NCI-H226 (cell line): Measurements from ENCODE around the gene TRAPPC12.
A peak's percentile ranks its signal among the peaks of the same experiment; 100 is the strongest.

Experiments
- DNase-seq: peaks from one replicate; pipeline ENCODE4 v3.0.0-alpha.2; 2015

TRAPPC12 gene

GRCh38 chr2:3517948-3518495, 138.5 kb downstream of the TRAPPC12 start:
- DNase-seq = no peak

DNA sequence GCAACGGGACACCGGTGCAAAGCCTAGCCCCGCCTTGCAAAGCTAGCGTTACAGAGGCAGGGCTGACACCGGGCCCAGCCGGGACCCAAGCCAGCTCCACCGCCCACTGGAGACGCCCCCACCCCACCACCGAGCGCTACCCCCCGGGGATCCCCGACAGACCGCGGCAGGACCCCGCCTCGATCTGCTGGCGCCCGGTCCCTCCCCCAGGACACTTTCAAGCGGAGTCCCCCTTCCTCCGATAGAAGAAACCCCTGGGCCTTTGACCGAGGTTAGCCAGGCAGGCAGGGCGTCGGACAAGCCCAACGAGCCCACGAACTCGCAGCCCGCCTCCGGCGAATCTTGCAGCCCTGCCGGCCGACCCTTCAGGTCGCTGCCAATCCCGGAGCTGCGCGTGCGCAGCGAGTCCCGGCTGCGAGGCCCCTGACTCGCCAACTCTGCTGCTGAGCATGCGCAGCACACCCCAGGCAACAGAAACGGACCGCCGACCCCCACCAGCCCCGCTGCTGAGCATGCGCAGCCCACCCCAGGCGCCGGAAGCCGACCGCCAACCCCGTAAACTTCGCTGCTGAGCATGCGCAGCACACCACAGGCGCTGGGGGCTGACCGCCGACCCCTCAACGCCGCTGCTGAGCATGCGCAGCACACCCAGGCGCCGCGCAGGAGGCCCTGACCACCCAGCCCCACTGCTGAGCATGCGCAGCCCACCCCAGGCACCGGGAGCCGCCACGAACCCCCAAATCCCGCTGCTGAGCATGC, 139.2 kb downstream of the TRAPPC12 start:
- DNase-seq = peak; percentile 92

GRCh38 chr2:3519255-3520205, 140.0 kb downstream of the TRAPPC12 start, which contains the start of gene ADI1:
TSS of gene ADI1 (minus strand) at chr2:3519531. CDS start at chr2:3519487, 44 bp downstream.
- peak; percentile 77 for DNase-seq

DNA sequence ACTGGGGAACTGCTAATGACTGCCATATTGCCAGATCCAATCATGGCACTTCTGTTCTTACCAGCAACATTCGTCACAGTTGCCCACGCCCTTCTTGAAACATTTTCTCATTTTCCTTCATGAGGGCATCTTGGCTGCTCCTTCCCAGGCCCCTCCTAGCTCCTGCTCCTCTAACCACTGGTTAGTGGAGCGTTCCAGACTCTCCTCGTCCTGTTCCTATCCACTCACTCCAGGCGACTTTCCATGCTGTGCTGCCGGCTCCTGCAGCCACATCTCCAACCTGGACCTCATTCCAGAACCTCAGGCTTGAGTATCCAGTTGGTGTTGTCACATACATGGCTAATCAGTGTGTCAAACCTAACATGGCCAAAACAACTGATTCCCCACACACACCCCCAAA, 141.1 kb downstream of the TRAPPC12 start:
- DNase-seq = no peak

DNA sequence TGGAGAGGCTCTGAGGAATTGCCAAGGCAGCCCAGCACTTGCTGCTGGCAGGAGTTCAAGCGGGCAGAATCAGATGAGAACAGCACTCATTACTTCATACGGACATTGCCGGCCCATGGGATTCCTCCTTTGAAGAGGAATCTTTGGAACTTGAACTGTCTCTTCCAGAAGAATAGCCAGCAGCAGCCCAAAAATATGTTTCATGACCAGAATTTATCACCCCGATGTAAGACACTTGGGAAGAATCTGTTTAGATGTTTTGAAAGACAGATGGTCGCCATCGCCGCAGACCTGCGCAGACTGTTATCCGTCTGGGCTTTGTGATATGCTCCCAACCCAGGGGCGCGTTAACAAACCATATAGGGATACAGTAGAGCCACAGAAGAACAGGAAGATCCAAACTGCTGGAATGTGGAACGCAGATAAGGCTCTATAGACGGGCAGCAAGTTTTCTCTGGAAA, 143.5 kb downstream of the TRAPPC12 start:
- DNase-seq = peak; percentile 29

- DNase-seq = peak; percentile 57
Measured at GRCh38 chr2:3523551-3524041, 144.1 kb downstream of the TRAPPC12 start.

GRCh38 chr2:3526871-3527270, 147.4 kb downstream of the TRAPPC12 start:
- DNase-seq = no peak

DNA sequence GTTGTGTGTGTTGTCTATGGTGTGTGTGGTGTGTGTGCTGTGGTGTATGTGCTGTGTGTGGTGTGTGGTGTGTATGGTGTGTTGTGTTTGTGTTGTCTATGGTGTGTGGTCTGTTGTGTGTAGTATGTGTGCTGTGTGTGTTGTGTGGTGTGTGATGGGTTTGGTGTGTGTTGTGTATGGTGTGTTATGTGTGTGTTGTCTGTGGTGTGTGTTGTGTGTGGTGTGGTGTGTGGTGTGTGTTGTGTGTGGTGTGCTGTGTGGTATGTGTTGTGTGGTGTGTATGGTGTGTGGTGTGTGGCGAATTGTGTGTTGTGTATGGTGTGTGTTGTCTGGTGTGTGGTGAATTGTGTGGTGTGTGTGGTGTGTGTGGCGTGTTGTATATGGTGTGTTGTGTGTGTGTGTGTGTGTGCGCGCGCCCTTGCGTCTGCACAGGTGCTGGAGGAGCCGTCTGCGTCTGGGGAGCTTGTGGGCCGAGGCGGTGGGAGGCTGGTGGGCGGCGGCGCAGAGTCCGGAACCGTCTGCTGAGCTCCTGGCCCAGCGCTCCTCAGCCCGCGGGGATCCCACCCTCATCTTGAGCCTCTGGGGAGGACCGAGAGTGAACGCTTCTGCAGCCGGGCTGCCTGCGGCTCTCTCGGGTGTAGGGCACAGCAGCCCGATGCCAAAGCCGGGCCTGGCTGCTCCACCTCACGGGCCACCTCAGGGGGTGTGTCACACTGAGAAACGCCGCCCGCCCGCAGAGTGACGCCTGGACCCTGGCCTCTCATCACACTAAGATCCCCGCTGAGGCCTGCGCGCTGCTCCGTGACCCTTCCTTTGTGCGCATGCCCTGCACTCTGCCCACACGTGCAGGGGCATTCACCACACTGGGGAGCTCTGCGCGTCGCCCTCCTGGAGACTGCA, 148.6 kb downstream of the TRAPPC12 start:
- no peak for DNase-seq
